PC-3 (cell line): Measurements from ENCODE around the gene MAFF. TPM values are rescaled to one million over a fixed set of nuclear protein-coding genes. Genes with fewer than 3 reads are reported as not detected.

Experiments used
- ATAC-seq: fragments of 200-7000 bp; cut with Tn5 transposase; 2 replicates; pipeline ENCODE4 v1.9.1; 2020; ENCODE audit warnings: mild to moderate bottlenecking, moderate library complexity
- BruUV-seq: library from RNA; stranded (reverse); fragments of 400-500 nt; replicated peaks from 2 replicates; lab custom pipeline; 2021; lab: Mats Ljungman, UMichigan
- CTCF ChIA-PET: fragments of 300-600 bp; sonication (Branson Sonifier 250); formaldehyde crosslinking; loops from one replicate; lab custom pipeline; 2022; ENCODE audit warnings: antibody characterized with exemption; lab: Charles Lee
- POLR2A ChIA-PET: fragments of 300-600 bp; sonication (Branson Sonifier 250); formaldehyde crosslinking; loops from one replicate; lab custom pipeline; 2022; ENCODE audit warnings: antibody characterized with exemption; ENCODE audit not compliant: unreplicated experiment; lab: Charles Lee
- DNase-seq: peaks from one replicate; pipeline ENCODE4 v3.0.0-alpha.2; 2015
- H2AFZ ChIP-seq: fragments of 300-600 bp; sonication (generic); 2 replicates; pipeline ENCODE4 v1.6.0; 2016; ENCODE audit warnings: antibody characterized with exemption, low read length
- H3F3A ChIP-seq: fragments of 300-600 bp; sonication (generic); one replicate; pipeline ENCODE4 v1.6.0; 2017; ENCODE audit warnings: antibody characterized with exemption, low read length, control low read depth, mild to moderate bottlenecking; ENCODE audit not compliant: unreplicated experiment
- H3K27ac ChIP-seq: fragments of 300-600 bp; sonication (generic); 2 replicates; pipeline ENCODE4 v1.5.1; 2016; ENCODE audit warnings: mild to moderate bottlenecking, low read length
- H3K27me3 ChIP-seq: fragments of 300-600 bp; sonication (generic); 2 replicates; pipeline ENCODE4 v1.6.1; 2016; ENCODE audit warnings: low read length, mixed read lengths
- H3K36me3 ChIP-seq: fragments of 300-600 bp; sonication (generic); 2 replicates; pipeline ENCODE4 v1.6.1; 2016; ENCODE audit warnings: low read depth, mixed run types, low read length, mixed read lengths
- H3K4me1 ChIP-seq: fragments of 300-600 bp; sonication (generic); 2 replicates; pipeline ENCODE4 v1.5.1; 2016; ENCODE audit warnings: low read length; ENCODE audit not compliant: insufficient read depth
- H3K4me2 ChIP-seq: fragments of 300-600 bp; sonication (generic); 2 replicates; pipeline ENCODE4 v1.6.0; 2016; ENCODE audit warnings: low read length
- H3K4me3 ChIP-seq: fragments of 300-600 bp; sonication (generic); 2 replicates; pipeline ENCODE4 v1.5.1; 2016; ENCODE audit warnings: mild to moderate bottlenecking, low read length, mixed read lengths
- H3K79me2 ChIP-seq: fragments of 300-600 bp; sonication (generic); 2 replicates; pipeline ENCODE4 v1.6.1; 2017; ENCODE audit warnings: low read length, mixed read lengths
- H3K9ac ChIP-seq: fragments of 300-600 bp; sonication (generic); 2 replicates; pipeline ENCODE4 v1.6.0; 2016; ENCODE audit warnings: mild to moderate bottlenecking, low read length
- H3K9me2 ChIP-seq: fragments of 300-600 bp; sonication (generic); replicated peaks from 2 replicates; pipeline ENCODE4 v1.6.1; 2016; ENCODE audit warnings: mixed run types, low read length, mixed read lengths
- H3K9me3 ChIP-seq: fragments of 300-600 bp; sonication (generic); 2 replicates; pipeline ENCODE4 v1.6.1; 2016; ENCODE audit warnings: low read length, mixed read lengths
- H4K20me1 ChIP-seq: fragments of 300-600 bp; sonication (generic); 2 replicates; pipeline ENCODE4 v1.6.1; 2016; ENCODE audit warnings: low read length, mixed read lengths
- EZH2 ChIP-seq: fragments of 300-600 bp; sonication (generic); IDR thresholded peaks from one replicate; pipeline ENCODE4 v1.6.1; 2017; ENCODE audit warnings: antibody characterized with exemption, mild to moderate bottlenecking, low read length; ENCODE audit not compliant: unreplicated experiment
- EZH2phosphoT487 ChIP-seq: fragments of 300-600 bp; sonication (generic); IDR thresholded peaks from 2 replicates; pipeline ENCODE4 v1.6.1; 2018; ENCODE audit warnings: mild to moderate bottlenecking, antibody characterized with exemption, low read length, borderline replicate concordance
- intact Hi-C: fragments of 100-400 bp; cut with micrococcal nuclease; formaldehyde crosslinking; loops from 2 replicates; pipeline ENCODE4 v1.9.0; 2023
- total RNA-seq: library from RNA; depleted of rRNA; stranded (reverse); fragments of >200 nt; gene quantifications from 2 replicates; pipeline ENCODE4 v1.2.3, GENCODE V29; 2014
- TF ChIP-seq, protein P1 (sequence below): fragments of 300-600 bp; sonication (generic); conservative IDR thresholded peaks from 2 replicates; pipeline ENCODE4 v1.5.1; 2017; ENCODE audit warnings: antibody characterized with exemption, low read depth, mild to moderate bottlenecking, low read length

MAFF gene
- total RNA-seq, 1 experiment from 2014 or later = 72.6 TPM

DNA sequence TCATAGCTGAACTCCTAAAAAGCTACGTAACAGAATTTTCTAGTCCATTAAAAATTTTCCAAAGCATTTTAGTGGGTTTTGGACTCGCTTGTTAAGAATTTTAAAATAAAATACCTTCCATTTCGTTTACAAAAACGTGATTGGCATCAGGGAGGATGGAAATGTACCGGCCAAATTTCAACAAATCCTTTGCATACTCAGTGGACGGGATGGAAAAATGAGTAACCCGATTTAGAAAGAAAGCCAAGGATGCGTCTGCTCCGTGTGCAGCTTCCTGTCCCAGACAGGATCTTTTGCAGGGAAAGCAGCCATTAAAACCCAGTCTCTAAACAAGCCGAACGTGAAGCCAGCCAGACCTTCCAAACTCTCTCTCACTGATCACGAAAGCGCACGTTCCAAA lies 55.4 kb downstream of the MAFF start:
- no peaks in the 10 kb centered on the region for H3F3A ChIP-seq
- no TSS peak for BruUV-seq
- TF ChIP-seq EZH2phosphoT487 (no peak), EZH2 (no peak)
- TF ChIP-seq, protein P1, sequence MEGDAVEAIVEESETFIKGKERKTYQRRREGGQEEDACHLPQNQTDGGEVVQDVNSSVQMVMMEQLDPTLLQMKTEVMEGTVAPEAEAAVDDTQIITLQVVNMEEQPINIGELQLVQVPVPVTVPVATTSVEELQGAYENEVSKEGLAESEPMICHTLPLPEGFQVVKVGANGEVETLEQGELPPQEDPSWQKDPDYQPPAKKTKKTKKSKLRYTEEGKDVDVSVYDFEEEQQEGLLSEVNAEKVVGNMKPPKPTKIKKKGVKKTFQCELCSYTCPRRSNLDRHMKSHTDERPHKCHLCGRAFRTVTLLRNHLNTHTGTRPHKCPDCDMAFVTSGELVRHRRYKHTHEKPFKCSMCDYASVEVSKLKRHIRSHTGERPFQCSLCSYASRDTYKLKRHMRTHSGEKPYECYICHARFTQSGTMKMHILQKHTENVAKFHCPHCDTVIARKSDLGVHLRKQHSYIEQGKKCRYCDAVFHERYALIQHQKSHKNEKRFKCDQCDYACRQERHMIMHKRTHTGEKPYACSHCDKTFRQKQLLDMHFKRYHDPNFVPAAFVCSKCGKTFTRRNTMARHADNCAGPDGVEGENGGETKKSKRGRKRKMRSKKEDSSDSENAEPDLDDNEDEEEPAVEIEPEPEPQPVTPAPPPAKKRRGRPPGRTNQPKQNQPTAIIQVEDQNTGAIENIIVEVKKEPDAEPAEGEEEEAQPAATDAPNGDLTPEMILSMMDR = no peak
- peaks cover 79% of the 10 kb centered on the region for H3K79me2 ChIP-seq
- peaks cover 15% of the 10 kb centered on the region; the same call in 1 of the 2 replicates for H3K4me1 ChIP-seq
- no peaks in the 10 kb centered on the region for H3K27me3 ChIP-seq
- peak overlapping the region; percentile 71 for H3K4me2 ChIP-seq
- no peaks in the 10 kb centered on the region for H4K20me1 ChIP-seq
- intact Hi-C loops = no loop called here
- no peaks in the 10 kb centered on the region for H3K9me2 ChIP-seq
- peaks cover 2% of the 10 kb centered on the region; the same call in 1 of the 2 replicates for H3K36me3 ChIP-seq
- ChIA-PET CTCF (no interaction called here), POLR2A (no interaction called here)
- DNase-seq (peak; percentile 29), ATAC-seq (peak; percentile 63)
- no peaks in the 10 kb centered on the region for H3K9me3 ChIP-seq
- 0 out of 2 replicates have a peak overlapping the region, but pooled peaks have one; percentile 47 for H2AFZ ChIP-seq
- peak overlapping the region; percentile 31 for H3K27ac ChIP-seq
- 0 out of 2 replicates have a peak overlapping the region, but pooled peaks have one; percentile 18 for H3K9ac ChIP-seq
- H3K4me3 ChIP-seq = peak overlapping the region; percentile 47

DNA sequence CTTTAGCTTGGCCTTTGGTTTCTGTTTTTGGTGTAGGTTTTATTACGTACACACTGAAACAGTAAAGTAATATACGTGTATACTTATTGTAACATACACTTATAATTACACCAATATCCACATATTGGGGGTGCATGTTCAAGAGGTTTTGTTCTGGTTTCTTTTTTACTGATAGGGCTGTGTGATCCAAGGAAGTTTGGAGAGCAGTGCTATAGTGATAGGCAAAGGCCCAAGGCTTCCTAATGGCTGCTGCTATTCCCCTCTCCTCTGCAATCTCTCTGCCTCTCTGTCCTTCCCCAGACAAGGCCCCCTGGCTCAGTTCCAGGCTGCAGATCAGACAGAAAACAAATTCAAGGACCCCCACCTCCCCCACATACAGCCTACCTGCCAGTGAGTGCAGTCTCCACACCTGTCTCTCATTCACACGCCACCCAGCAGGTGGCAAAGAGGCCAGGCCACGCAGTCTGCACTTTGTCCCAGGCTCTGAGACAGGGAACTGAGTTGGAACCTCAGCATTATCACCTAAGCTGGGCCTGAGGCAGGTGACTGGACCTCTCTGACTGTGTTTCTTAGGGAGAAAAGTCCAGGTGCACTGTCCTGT lies 56.0 kb downstream of the MAFF start:
- Histone ChIP-seq H3K9me2 (no peaks in the 10 kb centered on the region), H3K4me2 (peak overlapping the region; percentile 71), H3K4me3 (peak overlapping the region; percentile 47), H2AFZ (no peak overlapping the region), H3K4me1 (peaks cover 15% of the 10 kb centered on the region; the same call in 1 of the 2 replicates), H3K9ac (peak overlapping the region; percentile 18; the same call in 1 of the 2 replicates), H3K36me3 (peaks cover 3% of the 10 kb centered on the region; the same call in 1 of the 2 replicates), H3K9me3 (no peaks in the 10 kb centered on the region), H3F3A (no peaks in the 10 kb centered on the region), H3K79me2 (peaks cover 80% of the 10 kb centered on the region), H3K27ac (peak overlapping the region; percentile 31), H4K20me1 (no peaks in the 10 kb centered on the region), H3K27me3 (no peaks in the 10 kb centered on the region)
- TF ChIP-seq EZH2 = no peak
- TF ChIP-seq, protein P1 = 0 out of 2 replicates have a peak, but pooled peaks have one; percentile 12
- TF ChIP-seq EZH2phosphoT487 = no peak
- TSS peak; percentile 41 for BruUV-seq
- intact Hi-C loops = no loop called here
- CTCF ChIA-PET = no interaction called here
- peak; percentile 19 for DNase-seq
- POLR2A ChIA-PET = no interaction called here
- ATAC-seq = peak; percentile 53

DNA sequence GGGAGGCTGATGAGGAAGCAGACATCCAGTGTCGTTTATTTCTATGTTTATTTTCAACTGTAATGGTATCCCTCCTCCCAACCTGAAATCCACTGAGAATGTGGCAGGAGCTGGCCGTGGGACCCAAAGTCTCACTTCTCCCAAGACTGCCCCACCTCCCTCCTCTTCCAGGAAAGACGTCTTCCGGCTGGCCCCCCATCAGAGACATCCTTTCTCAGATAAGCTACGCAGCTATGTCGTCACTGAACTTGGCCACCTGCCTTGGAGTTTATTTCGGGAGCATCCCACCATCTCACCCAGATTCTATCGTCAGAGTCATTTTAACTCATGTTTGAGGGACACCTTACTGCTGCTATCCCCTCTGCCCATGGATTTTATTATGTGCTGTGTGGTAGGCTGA lies 57.1 kb downstream of the MAFF start:
- H3F3A ChIP-seq = no peaks in the 10 kb centered on the region
- no peak overlapping the region for H3K27ac ChIP-seq
- no peaks in the 10 kb centered on the region for H3K27me3 ChIP-seq
- POLR2A ChIA-PET = no interaction called here
- no peaks in the 10 kb centered on the region for H3K9me3 ChIP-seq
- H3K4me2 ChIP-seq = no peak overlapping the region
- CTCF ChIA-PET = no interaction called here
- peaks cover 88% of the 10 kb centered on the region for H3K79me2 ChIP-seq
- DNase-seq (no peak), ATAC-seq (no peak)
- intact Hi-C loops = no loop called here
- peaks cover 15% of the 10 kb centered on the region; the same call in 1 of the 2 replicates for H3K4me1 ChIP-seq
- no peaks in the 10 kb centered on the region for H4K20me1 ChIP-seq
- no TSS peak for BruUV-seq
- H3K36me3 ChIP-seq = peaks cover 3% of the 10 kb centered on the region; the same call in 1 of the 2 replicates
- H2AFZ ChIP-seq = no peak overlapping the region
- TF ChIP-seq, protein P1 = no peak
- no peak for TF ChIP-seq EZH2phosphoT487
- TF ChIP-seq EZH2 = no peak
- H3K4me3 ChIP-seq = no peak overlapping the region
- no peaks in the 10 kb centered on the region for H3K9me2 ChIP-seq
- no peak overlapping the region for H3K9ac ChIP-seq
